Measurements from ENCODE around the gene ECHDC1. TPM values are rescaled to one million over a fixed set of nuclear protein-coding genes. Genes with fewer than 3 reads are reported as not detected.

Gene ECHDC1, protein sequence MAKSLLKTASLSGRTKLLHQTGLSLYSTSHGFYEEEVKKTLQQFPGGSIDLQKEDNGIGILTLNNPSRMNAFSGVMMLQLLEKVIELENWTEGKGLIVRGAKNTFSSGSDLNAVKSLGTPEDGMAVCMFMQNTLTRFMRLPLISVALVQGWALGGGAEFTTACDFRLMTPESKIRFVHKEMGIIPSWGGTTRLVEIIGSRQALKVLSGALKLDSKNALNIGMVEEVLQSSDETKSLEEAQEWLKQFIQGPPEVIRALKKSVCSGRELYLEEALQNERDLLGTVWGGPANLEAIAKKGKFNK
- total RNA-seq: 10 to 100 TPM; 41.0 to 60.4 (median 50.4) TPM
- polyA plus RNA-seq: 10 to 100 TPM; 31.3 to 44.0 (median 43.2) TPM
- long read RNA-seq, donor 1, partial matches to known transcripts: 0 of 7 reads
- long read RNA-seq, donor 1, other reads (novel, unspliced or antisense): 0 of 7 reads
- long read RNA-seq, donor 2, partial matches to known transcripts: 0 of 7 reads
- long read RNA-seq, donor 2, other reads (novel, unspliced or antisense): 0 of 7 reads

DNA sequence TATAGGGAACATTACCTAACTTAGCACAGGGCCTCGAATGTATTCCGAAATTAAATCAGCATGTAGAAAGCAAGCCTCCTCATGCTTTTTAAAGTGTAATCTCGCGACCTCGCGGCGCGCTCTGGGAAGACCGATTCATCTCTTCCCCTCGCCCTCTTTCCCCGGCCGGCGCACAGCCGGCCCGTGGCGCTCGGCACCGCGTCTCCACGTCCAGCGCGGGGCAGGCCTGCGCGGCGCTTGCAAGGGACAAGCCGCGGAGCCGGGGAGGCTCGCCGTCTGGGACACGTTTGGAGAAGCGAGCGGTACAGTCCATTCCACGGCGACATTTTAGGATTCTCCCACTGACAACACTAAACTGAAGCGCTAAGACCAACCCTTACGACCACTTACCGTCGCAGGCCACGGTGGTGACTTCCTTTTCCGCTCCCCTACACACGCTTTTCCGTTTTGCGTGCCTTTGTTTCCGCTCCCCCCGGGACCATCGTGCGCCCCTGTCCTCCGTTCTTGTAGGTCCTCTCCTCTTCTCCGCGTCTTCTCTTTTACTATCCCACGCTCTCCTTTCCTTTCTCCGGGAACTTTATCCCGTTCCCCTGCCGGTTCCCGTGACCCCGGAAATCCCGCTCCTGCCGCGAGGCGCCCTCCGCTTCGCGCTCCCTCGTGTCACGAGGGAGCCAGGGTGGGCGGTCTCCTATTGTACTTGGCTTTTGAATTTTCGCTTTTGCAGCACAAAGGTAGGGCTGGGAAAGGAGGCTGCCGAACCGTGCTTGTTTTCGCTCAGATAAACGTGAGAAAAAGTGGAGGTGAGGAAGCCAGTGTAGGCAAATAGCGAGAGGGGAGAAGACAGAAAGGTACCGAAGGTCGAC is at the start of gene ECHDC1:
Gene ECHDC1, minus strand, starts transcription at position 664 of the 863 bp plus-strand sequence. CDS start 12,581 bp downstream, outside the sequence.
- H3K27ac ChIP-seq: peak within 1 kb of the TSS; percentile 58 to 90 (median 86)
- peak within 1 kb of the TSS; percentile 56 to 89 (median 72) for H3K4me3 ChIP-seq
- H3K4me1 ChIP-seq: peaks cover 38 to 87% (median 48%) of the 10 kb centered on the region in 6 donors
- no peaks in the 10 kb centered on the region for H3K9me3 ChIP-seq
- TF ChIP-seq POLR2AphosphoS5 (IDR thresholded peaks at IDR 0.05) (peak; percentile 81 to 84 (median 82)), POLR2A (IDR thresholded peaks at IDR 0.05) (no peak)
- TF ChIP-seq, protein P1, sequence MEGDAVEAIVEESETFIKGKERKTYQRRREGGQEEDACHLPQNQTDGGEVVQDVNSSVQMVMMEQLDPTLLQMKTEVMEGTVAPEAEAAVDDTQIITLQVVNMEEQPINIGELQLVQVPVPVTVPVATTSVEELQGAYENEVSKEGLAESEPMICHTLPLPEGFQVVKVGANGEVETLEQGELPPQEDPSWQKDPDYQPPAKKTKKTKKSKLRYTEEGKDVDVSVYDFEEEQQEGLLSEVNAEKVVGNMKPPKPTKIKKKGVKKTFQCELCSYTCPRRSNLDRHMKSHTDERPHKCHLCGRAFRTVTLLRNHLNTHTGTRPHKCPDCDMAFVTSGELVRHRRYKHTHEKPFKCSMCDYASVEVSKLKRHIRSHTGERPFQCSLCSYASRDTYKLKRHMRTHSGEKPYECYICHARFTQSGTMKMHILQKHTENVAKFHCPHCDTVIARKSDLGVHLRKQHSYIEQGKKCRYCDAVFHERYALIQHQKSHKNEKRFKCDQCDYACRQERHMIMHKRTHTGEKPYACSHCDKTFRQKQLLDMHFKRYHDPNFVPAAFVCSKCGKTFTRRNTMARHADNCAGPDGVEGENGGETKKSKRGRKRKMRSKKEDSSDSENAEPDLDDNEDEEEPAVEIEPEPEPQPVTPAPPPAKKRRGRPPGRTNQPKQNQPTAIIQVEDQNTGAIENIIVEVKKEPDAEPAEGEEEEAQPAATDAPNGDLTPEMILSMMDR (IDR thresholded peaks at IDR 0.05 in 8 of 11, conservative IDR thresholded peaks at IDR 0.05 in 3 of 11): peak in 1 of 11 experiments; percentile 11
- intact Hi-C loops (cut with DNase I; ENCODE audit: low total_unique reads): no loop called here
- H3K27me3 ChIP-seq (replicated peaks in 1 of 7): no peaks in the 10 kb centered on the region
- 0 to 1% (median 1%) methylated on average over 73 to 74 of the region's 75 CpGs for WGBS, 5 donors
- DNase-seq: peak; percentile 93
- H3K36me3 ChIP-seq: no peaks in the 10 kb centered on the region

DNA sequence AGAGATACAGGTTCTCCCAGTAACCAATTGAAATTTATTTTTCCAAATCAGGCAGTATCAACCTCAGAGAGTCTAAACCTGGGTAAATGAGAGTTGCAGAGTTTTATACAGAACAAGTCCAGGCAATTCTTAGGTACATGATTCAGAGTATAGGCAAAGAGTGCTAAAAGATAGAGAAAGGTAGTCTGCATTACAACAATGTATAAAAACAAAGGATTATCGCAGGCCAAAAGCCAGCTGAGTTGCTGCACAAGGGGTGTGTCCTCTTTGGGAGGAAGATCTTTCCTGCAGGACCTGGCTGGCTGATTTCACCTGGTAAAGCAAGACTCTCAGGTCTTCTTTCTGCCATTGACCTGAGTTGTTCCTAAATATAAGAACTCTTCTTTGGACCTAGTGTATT is 48.9 kb upstream of the ECHDC1 start:
- intact Hi-C loops (cut with DNase I; ENCODE audit: low total_unique reads): no loop called here
- WGBS, 5 donors: 87 to 92% (median 90%) methylated on average over 1 of the region's 1 CpG

DNA sequence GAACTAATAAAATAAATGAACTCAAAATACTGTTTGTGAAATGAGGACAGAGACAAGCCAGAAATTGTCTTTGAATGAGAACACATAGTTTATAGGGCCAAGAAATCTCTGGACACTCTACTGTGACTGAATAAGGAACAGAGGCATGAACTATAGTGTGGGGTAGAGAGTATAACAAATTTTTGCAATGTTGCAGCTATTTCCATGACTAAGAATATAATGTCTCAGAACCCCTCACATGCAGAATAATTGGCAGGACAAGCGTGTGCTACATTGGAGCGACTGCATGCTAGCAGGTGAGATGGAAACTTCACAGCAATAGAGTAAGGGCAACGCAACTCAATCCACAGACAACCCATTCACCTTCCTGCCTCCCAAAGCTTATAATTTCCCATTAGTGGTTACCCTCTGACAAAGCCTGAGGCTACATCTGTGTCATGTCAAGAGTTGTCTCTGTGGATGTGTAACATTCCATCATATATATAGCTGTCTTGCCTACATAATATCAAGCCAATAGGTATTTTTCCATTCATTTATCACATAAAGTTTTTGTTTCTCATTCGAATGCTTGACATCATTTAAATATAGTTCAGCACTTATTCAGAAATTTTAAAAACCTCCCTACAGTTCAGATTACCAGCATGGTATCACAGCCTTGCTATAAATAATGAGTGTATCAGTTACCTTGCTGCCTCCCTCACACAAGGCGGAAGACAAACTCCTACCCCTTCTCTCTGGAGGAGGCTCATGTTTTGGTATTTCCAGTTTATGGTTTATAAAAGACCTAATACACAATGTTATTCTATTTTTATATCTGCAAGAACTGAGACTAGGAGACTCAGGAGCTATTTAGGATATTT is 47.9 kb upstream of the ECHDC1 start:
- TF ChIP-seq POLR2AphosphoS5 (IDR thresholded peaks at IDR 0.05) (no peak), POLR2A (IDR thresholded peaks at IDR 0.05) (no peak)
- TF ChIP-seq, protein P1 (IDR thresholded peaks at IDR 0.05 in 8 of 11, conservative IDR thresholded peaks at IDR 0.05 in 3 of 11): no peak
- 73 to 94% (median 88%) methylated on average over 5 of the region's 5 CpGs for WGBS, 5 donors

More for the DNA sequence above, 48.9 kb upstream of the ECHDC1 start:
- no peaks in the 10 kb centered on the region for H3K9me3 ChIP-seq
- no peaks in the 10 kb centered on the region for H3K27me3 ChIP-seq (replicated peaks in 1 of 7)
- H3K4me3 ChIP-seq: no peak overlapping the region
- TF ChIP-seq, protein P1 (IDR thresholded peaks at IDR 0.05 in 8 of 11, conservative IDR thresholded peaks at IDR 0.05 in 3 of 11): no peak
- TF ChIP-seq POLR2A (IDR thresholded peaks at IDR 0.05): no peak
- no peak for TF ChIP-seq POLR2AphosphoS5 (IDR thresholded peaks at IDR 0.05)
- H3K4me1 ChIP-seq: no peaks in the 10 kb centered on the region
- no peaks in the 10 kb centered on the region for H3K36me3 ChIP-seq
- no peak for DNase-seq
- no peak overlapping the region for H3K27ac ChIP-seq

More for the DNA sequence above, 47.9 kb upstream of the ECHDC1 start:
- no peak overlapping the region for H3K4me3 ChIP-seq
- no peaks in the 10 kb centered on the region for H3K4me1 ChIP-seq
- intact Hi-C loops (cut with DNase I; ENCODE audit: low total_unique reads): no loop called here
- no peaks in the 10 kb centered on the region for H3K9me3 ChIP-seq
- H3K27me3 ChIP-seq (replicated peaks in 1 of 7): no peaks in the 10 kb centered on the region
- DNase-seq: no peak
- H3K36me3 ChIP-seq: no peaks in the 10 kb centered on the region
- no peak overlapping the region for H3K27ac ChIP-seq

Measured in spleen (tissue), 13 donors.